ENCODE data around the gene TDRKH.

GRCh38 chr1:151763990-151764389 is 26.3 kb downstream of the TDRKH start:
- TF ChIP-seq EP300 (IDR thresholded peaks at IDR 0.05; ENCODE audit: borderline replicate concordance) (no peak), USF1 (IDR thresholded peaks at IDR 0.05) (no peak), CEBPB (IDR thresholded peaks at IDR 0.05) (no peak), REST (IDR thresholded peaks at IDR 0.05; ENCODE audit: low read depth) (no peak), TAF1 (IDR thresholded peaks at IDR 0.05; ENCODE audit: low read depth) (no peak), FOXM1 (IDR thresholded peaks at IDR 0.05; ENCODE audit: borderline replicate concordance, low read depth) (no peak), MAX (IDR thresholded peaks at IDR 0.05) (no peak), CREB1 (IDR thresholded peaks at IDR 0.05; ENCODE audit: low read depth) (no peak), NFIC (IDR thresholded peaks at IDR 0.05) (no peak), RAD21 (IDR thresholded peaks at IDR 0.05; ENCODE audit: low read depth) (no peak), YY1 (IDR thresholded peaks at IDR 0.05; ENCODE audit: low read depth) (no peak), EGR1 (IDR thresholded peaks at IDR 0.05) (no peak)
